Type B pancreatic cell (in vitro differentiated cells): ENCODE data around the gene IPP. TPM values are rescaled to one million over a fixed set of nuclear protein-coding genes. Genes with fewer than 3 reads are reported as not detected.
A peak's percentile ranks its signal among the peaks of the same experiment; 100 is the strongest.

Experiments used
- DNase-seq: peaks from one replicate; pipeline ENCODE4 v3.0.0; 2021; ENCODE audit warnings: mixed read lengths; ENCODE audit not compliant: unreplicated experiment; ENCODE audit errors: extremely low spot score
- H3K27ac Mint-ChIP-seq: 2 replicates; pipeline ENCODE4 v1.8.0; 2021; ENCODE audit warnings: mild to moderate bottlenecking, mixed read lengths
- H3K27me3 Mint-ChIP-seq: 2 replicates; pipeline ENCODE4 v1.8.0; 2021; ENCODE audit warnings: mixed read lengths
- H3K36me3 Mint-ChIP-seq: 2 replicates; pipeline ENCODE4 v1.8.0; 2021; ENCODE audit warnings: mixed read lengths
- H3K4me1 Mint-ChIP-seq: one replicate; pipeline ENCODE4 v1.8.0; 2021; ENCODE audit warnings: mixed read lengths; ENCODE audit not compliant: unreplicated experiment
- H3K4me3 Mint-ChIP-seq: 2 replicates; pipeline ENCODE4 v1.8.0; 2021; ENCODE audit warnings: mild to moderate bottlenecking, mixed read lengths
- H3K9me3 Mint-ChIP-seq: 2 replicates; pipeline ENCODE4 v1.8.0; 2021; ENCODE audit warnings: mixed read lengths
- CTCF ChIP-seq: fragments of 200-600 bp; sonication (generic); conservative IDR thresholded peaks from 2 replicates; pipeline ENCODE4 v1.5.0; 2021; ENCODE audit warnings: antibody characterized with exemption, mild to moderate bottlenecking
- long read RNA-seq: library from polyadenylated mRNA; unstranded; transcript quantifications from one replicate; pipeline ENCODE4 v2.0.0, GENCODE V29; 2020
- total RNA-seq: library from RNA; stranded (reverse); gene quantifications from 2 replicates; pipeline ENCODE4 v1.2.1, GENCODE V29; 2021; ENCODE audit warnings: low replicate concordance

IPP gene
- total RNA-seq = 18.2 and 21.0 TPM in 2 replicates
- long read RNA-seq, transcript IPP-202 (9 exons, 3,113 nt) = major isoform, 35 of 62 reads
- long read RNA-seq, partial matches to known transcripts = 10 of 62 reads
- long read RNA-seq, other reads (novel, unspliced or antisense) = 13 of 62 reads

DNA sequence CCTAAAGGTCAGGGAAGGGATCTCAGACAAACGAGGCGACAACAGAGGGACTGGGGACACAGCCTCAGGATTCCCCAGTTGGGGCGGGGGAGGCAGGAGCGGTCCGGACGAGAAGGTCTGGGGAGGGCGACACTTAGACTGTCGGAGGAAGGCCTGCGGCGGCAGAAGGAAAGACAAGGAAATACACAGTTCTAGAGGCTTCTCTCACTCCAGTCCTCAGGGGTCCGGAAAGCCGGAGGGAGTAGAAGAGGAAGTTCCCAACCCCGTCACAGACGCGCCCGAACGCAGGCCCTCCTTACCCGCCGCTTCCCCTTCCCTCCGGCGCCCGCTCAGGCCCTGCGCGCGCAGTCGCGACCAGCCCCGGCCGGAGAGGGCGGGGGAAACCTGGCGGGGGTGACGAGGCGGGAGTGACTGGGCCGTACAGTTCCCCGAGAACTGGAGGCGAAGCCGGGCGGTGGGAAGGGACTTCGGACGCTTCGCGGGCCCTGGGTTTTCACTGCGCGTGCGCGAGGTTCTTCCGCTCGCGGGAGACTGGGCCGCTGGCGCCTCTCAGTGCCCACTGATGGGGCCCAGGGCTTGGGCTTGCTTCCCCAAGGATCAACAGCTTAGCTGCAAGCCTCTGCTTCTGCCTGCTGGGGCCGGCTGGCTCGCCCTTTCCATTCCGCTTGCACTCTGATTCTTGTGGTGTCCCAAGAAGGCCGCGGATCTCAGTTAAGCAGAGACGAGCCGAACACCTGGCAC, at the start of gene IPP:
Gene IPP, minus strand, starts transcription at position 356 of the 741 bp plus-strand sequence. CDS start 4,242 bp downstream, outside the sequence.
- peaks cover 11% of the 10 kb centered on the region for H3K4me1 Mint-ChIP-seq
- H3K9me3 Mint-ChIP-seq = peaks cover 18% of the 10 kb centered on the region
- TF ChIP-seq CTCF = no peak
- no peaks in the 10 kb centered on the region for H3K36me3 Mint-ChIP-seq
- H3K4me3 Mint-ChIP-seq = peak within 1 kb of the TSS; percentile 99
- peak; percentile 97 for DNase-seq
- H3K27me3 Mint-ChIP-seq = no peaks in the 10 kb centered on the region
- peak within 1 kb of the TSS; percentile 100 for H3K27ac Mint-ChIP-seq

DNA sequence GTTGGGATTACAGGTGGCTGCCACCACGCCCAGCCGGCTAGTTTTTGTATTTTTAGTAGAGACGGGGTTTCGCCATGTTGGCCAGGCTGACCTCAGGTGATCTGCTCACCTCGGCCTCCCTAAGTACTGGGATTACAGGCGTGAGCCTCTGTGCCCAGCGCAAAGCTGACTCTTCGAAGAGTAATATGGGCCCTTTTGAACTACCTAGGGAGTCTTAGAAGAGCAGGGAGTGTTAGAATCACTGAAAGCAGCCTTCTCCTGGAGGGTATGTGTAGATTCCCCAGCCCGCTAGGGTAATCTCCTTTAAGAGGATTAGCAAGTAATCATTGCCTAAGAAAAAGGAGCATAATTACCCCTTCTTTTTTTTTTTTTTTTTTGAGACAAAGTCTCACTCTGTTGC, 46.5 kb upstream of the IPP start:
- H3K27ac Mint-ChIP-seq = no peak overlapping the region
- H3K4me3 Mint-ChIP-seq = no peak overlapping the region
- no peak for TF ChIP-seq CTCF
- no peaks in the 10 kb centered on the region for H3K9me3 Mint-ChIP-seq
- H3K4me1 Mint-ChIP-seq = no peaks in the 10 kb centered on the region
- DNase-seq = no peak
- H3K36me3 Mint-ChIP-seq = no peaks in the 10 kb centered on the region
- peaks cover 4% of the 10 kb centered on the region for H3K27me3 Mint-ChIP-seq

GRCh38 chr1:45796381-45796780, 45.9 kb upstream of the IPP start:
- H3K27me3 Mint-ChIP-seq = peaks cover 4% of the 10 kb centered on the region
- no peak overlapping the region for H3K27ac Mint-ChIP-seq
- TF ChIP-seq CTCF = no peak
- no peaks in the 10 kb centered on the region for H3K36me3 Mint-ChIP-seq
- H3K4me3 Mint-ChIP-seq = no peak overlapping the region
- no peak for DNase-seq
- H3K9me3 Mint-ChIP-seq = no peaks in the 10 kb centered on the region
- H3K4me1 Mint-ChIP-seq = no peaks in the 10 kb centered on the region

GRCh38 chr1:45793942-45794604, 43.6 kb upstream of the IPP start:
- H3K36me3 Mint-ChIP-seq = no peaks in the 10 kb centered on the region
- no peak overlapping the region for H3K27ac Mint-ChIP-seq
- no peak for TF ChIP-seq CTCF
- H3K4me1 Mint-ChIP-seq = no peaks in the 10 kb centered on the region
- DNase-seq = no peak
- H3K27me3 Mint-ChIP-seq = peaks cover 4% of the 10 kb centered on the region
- no peaks in the 10 kb centered on the region for H3K9me3 Mint-ChIP-seq
- H3K4me3 Mint-ChIP-seq = no peak overlapping the region

- H3K27me3 Mint-ChIP-seq = peaks cover 4% of the 10 kb centered on the region
- no peak overlapping the region for H3K4me3 Mint-ChIP-seq
- DNase-seq = no peak
- no peaks in the 10 kb centered on the region for H3K4me1 Mint-ChIP-seq
- no peak for TF ChIP-seq CTCF
- H3K27ac Mint-ChIP-seq = no peak overlapping the region
- no peaks in the 10 kb centered on the region for H3K36me3 Mint-ChIP-seq
- no peaks in the 10 kb centered on the region for H3K9me3 Mint-ChIP-seq
Observed at GRCh38 chr1:45792744-45793143, 42.3 kb upstream of the IPP start.
